IPS-15b (cell line): ENCODE measurements around the gene ZBTB7C.

Experiments
- H3K27me3 ChIP-seq: one replicate; pipeline ENCODE4 v1.6.1; 2013; ENCODE audit warnings: low read length; ENCODE audit not compliant: control insufficient read depth, insufficient read depth
- H3K36me3 ChIP-seq: one replicate; pipeline ENCODE4 v1.6.1; 2013; ENCODE audit warnings: low read length; ENCODE audit not compliant: control insufficient read depth, insufficient read depth
- H3K4me1 ChIP-seq: one replicate; pipeline ENCODE4 v1.6.1; 2013; ENCODE audit warnings: mild to moderate bottlenecking, low read length; ENCODE audit not compliant: control insufficient read depth, insufficient read depth
- H3K4me3 ChIP-seq: one replicate; pipeline ENCODE4 v1.5.1; 2013; ENCODE audit warnings: low read depth, low read length
- H3K9ac ChIP-seq: one replicate; pipeline ENCODE4 v1.6.1; 2013; ENCODE audit warnings: low read depth, mild to moderate bottlenecking, low read length
- H3K9me3 ChIP-seq: one replicate; pipeline ENCODE4 v1.6.1; 2013; ENCODE audit warnings: mild to moderate bottlenecking, low read length; ENCODE audit not compliant: control insufficient read depth, insufficient read depth

ZBTB7C gene

DNA sequence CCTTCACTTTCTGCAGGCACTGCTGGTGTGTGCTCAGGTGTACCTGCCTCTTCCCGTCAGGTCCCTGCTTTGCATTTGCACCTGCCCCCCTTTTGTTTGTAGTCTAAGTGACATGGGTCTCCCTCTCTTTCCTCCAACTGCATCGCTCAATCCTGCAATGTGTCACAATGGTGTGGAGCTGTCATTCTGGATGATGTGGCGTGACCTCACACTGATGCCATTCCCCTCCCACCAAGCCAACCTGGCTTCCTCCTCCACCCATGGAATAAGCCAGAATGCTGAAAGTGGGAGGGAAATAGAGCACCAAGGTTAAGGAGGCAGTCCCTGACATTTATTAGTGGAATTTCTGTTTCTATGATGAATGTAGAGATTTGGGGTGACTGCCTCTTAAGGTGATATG lies 156.7 kb downstream of the ZBTB7C start:
- Histone ChIP-seq H3K9me3 (no peaks in the 10 kb centered on the region), H3K4me3 (no peak overlapping the region), H3K4me1 (no peaks in the 10 kb centered on the region), H3K27me3 (no peaks in the 10 kb centered on the region), H3K9ac (no peak overlapping the region), H3K36me3 (no peaks in the 10 kb centered on the region)

- Histone ChIP-seq H3K4me1 (no peaks in the 10 kb centered on the region), H3K36me3 (no peaks in the 10 kb centered on the region)
These were observed 158.3 kb downstream of the ZBTB7C start for GRCh38 chr18:48250918-48251317.

DNA sequence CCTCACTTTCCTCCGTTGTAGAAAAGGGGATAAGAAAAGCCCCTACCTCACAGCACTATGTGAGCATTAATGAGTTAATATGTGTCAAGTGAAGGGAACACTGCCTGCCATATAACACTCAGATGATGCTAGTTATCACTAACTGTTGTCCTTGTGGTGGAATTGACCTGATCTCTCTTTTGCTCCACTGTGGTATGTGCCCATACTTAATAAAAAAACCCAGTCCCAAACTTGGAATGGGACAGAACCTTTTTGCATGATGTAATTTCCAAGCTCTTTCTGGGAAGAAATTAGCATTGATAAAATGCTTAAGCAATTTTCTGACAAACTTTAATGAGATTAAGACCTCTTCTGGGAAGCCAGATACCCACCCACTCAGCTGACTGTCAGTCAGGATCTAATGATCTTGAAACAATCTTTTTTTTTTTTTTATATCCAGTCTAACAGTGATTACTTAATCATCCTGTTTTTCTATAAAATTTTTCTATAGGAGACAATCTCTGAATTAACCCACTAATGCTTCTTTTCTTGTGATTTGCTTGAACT lies 158.7 kb downstream of the ZBTB7C start:
- Histone ChIP-seq H3K27me3 (no peaks in the 10 kb centered on the region), H3K9ac (no peak overlapping the region), H3K9me3 (no peaks in the 10 kb centered on the region), H3K36me3 (no peaks in the 10 kb centered on the region), H3K4me1 (no peaks in the 10 kb centered on the region), H3K4me3 (no peak overlapping the region)

More at GRCh38 chr18:48250918-48251317, 158.3 kb downstream of the ZBTB7C start:
- Histone ChIP-seq H3K9me3 (no peaks in the 10 kb centered on the region), H3K9ac (no peak overlapping the region), H3K4me3 (no peak overlapping the region), H3K27me3 (no peaks in the 10 kb centered on the region)

DNA sequence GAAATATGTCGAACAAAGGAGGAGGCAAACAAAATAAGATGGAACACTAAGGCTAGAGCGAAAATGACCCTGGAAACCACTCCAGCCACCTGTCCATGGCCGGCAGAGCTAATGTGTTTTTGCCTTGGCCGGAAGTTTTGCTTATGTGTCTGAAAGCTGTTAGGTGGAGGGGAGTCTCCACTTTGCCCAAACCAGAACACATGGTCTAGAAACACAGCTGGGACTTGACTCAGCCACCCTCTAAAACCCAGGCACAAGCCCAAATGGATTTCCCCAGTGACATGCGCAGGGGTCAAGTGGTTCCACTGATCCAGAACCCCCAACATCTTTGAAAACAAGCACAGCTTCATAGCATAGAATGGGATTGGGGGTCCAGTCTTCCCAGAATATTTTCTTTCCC lies 159.3 kb downstream of the ZBTB7C start:
- no peaks in the 10 kb centered on the region for H3K36me3 ChIP-seq
- no peaks in the 10 kb centered on the region for H3K9me3 ChIP-seq
- no peaks in the 10 kb centered on the region for H3K27me3 ChIP-seq
- H3K4me1 ChIP-seq: no peaks in the 10 kb centered on the region
- H3K4me3 ChIP-seq: no peak overlapping the region
- no peak overlapping the region for H3K9ac ChIP-seq

DNA sequence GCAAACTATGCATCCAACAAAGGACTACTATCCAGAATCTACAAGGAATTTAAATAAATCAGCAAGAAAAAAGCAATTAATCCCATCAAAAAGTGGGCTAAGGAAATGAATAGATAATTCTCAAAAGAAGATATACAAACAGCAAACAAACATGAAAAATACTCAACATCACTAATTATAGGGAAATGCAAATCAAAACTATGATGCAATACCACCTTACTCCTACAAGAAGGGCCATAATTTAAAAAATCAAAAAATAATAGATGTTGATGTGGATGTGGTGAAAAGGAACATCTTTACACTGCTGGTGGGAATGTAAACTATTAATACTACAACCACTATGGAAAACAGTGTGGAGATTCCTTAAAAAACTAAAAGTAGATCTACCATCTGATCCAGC lies 164.7 kb downstream of the ZBTB7C start:
- no peak overlapping the region for H3K9ac ChIP-seq
- no peaks in the 10 kb centered on the region for H3K36me3 ChIP-seq
- no peaks in the 10 kb centered on the region for H3K4me1 ChIP-seq
- no peaks in the 10 kb centered on the region for H3K9me3 ChIP-seq
- no peaks in the 10 kb centered on the region for H3K27me3 ChIP-seq
- no peak overlapping the region for H3K4me3 ChIP-seq

DNA sequence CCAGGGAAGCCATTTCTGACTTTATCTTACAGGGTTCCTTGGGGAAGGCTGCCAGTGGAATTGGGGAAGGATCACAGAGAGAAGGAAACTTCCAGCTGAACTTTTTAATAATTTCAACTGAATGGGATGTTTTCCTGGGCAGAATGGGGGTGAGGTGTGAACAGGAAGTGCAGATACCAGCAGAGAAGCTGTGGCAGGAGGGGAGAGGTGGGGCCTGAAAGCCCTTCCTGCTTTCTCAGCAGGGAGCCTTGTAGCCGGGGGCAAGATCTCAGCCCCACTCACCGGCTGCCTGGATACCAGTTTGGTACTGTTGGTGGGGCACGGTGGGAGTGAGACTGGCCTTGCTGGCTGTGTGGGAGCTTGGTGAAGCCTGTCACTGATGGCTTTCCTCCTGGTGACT lies 170.5 kb downstream of the ZBTB7C start:
- no peaks in the 10 kb centered on the region for H3K36me3 ChIP-seq
- H3K4me3 ChIP-seq: no peak overlapping the region
- no peak overlapping the region for H3K9ac ChIP-seq
- no peaks in the 10 kb centered on the region for H3K27me3 ChIP-seq
- no peaks in the 10 kb centered on the region for H3K9me3 ChIP-seq
- no peaks in the 10 kb centered on the region for H3K4me1 ChIP-seq

DNA sequence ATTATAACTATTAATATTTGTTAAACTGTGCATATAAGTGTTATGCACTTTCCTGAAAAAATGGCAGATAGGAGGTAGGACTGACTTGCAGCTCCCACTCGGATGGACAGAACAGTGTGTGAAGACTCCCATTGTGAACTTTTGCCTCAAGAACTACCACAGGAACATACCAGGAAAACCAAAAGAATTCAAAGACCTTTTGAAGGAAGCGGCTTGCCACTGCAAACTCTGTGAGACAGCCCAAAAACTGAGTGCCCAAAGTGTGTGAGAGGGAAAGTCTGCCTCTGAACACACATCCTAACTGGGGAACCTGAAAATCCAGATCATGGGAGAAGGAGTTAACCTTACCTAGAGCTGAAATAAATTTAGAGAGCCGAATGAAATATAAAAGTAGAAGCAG lies 171.0 kb downstream of the ZBTB7C start:
- Histone ChIP-seq H3K9me3 (no peaks in the 10 kb centered on the region), H3K27me3 (no peaks in the 10 kb centered on the region), H3K4me1 (no peaks in the 10 kb centered on the region), H3K9ac (no peak overlapping the region), H3K36me3 (no peaks in the 10 kb centered on the region), H3K4me3 (no peak overlapping the region)

- Histone ChIP-seq H3K4me1 (no peaks in the 10 kb centered on the region), H3K36me3 (no peaks in the 10 kb centered on the region), H3K27me3 (no peaks in the 10 kb centered on the region), H3K4me3 (no peak overlapping the region), H3K9ac (no peak overlapping the region), H3K9me3 (no peaks in the 10 kb centered on the region)
These were observed 172.4 kb downstream of the ZBTB7C start for GRCh38 chr18:48236822-48237221.

- no peak overlapping the region for H3K4me3 ChIP-seq
These were observed 178.6 kb downstream of the ZBTB7C start for GRCh38 chr18:48230467-48231113.

DNA sequence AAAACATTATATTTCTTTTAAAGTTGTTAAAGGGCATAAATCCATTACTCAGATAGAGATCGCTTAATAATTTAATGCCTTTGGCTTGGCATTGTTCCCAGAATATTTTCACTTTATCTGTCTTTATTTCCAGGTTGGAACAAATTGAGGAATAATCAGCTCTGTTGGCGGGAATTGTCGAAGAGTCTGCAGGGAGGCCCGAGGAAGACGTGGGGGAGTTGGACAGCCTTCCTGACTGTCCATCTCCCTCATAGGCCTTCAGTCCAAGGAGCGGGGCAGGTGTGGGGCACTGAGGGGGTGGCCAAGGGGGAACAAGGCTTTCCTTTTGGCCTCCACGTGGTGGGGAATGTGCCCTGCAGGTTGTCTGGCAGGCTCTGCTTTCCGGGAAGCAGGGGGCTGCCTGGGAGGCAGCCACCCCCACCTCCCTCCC lies 179.6 kb downstream of the ZBTB7C start:
- Histone ChIP-seq H3K9ac (no peak overlapping the region), H3K4me1 (peaks cover 2% of the 10 kb centered on the region), H3K4me3 (no peak overlapping the region), H3K9me3 (no peaks in the 10 kb centered on the region), H3K36me3 (no peaks in the 10 kb centered on the region), H3K27me3 (no peaks in the 10 kb centered on the region)

More at GRCh38 chr18:48230467-48231113, 178.6 kb downstream of the ZBTB7C start:
- Histone ChIP-seq H3K27me3 (no peaks in the 10 kb centered on the region), H3K9ac (no peak overlapping the region), H3K36me3 (no peaks in the 10 kb centered on the region), H3K9me3 (no peaks in the 10 kb centered on the region), H3K4me1 (peaks cover 2% of the 10 kb centered on the region)

DNA sequence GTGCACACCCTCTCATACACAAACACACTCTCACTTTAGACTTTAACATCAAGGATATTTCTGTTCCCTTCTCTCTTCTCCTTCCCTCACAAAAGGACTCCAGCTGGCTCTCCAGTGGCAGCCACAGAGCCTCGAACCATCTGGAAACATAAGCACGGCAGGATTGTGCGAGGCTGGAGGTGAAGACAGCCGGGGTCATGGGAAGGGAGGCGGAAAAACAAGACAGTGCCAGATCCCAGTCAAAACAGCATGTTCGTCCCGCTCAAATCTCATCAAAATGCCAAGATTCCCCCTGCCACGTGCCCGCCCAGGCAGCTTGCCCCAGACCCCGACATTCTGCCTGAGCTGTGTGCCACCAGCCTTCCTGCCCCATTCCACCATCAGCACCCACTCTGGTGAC lies 180.3 kb downstream of the ZBTB7C start:
- H3K36me3 ChIP-seq: no peaks in the 10 kb centered on the region
- H3K9me3 ChIP-seq: no peaks in the 10 kb centered on the region
- H3K27me3 ChIP-seq: no peaks in the 10 kb centered on the region
- peaks cover 2% of the 10 kb centered on the region for H3K4me1 ChIP-seq
- no peak overlapping the region for H3K4me3 ChIP-seq
- H3K9ac ChIP-seq: no peak overlapping the region

DNA sequence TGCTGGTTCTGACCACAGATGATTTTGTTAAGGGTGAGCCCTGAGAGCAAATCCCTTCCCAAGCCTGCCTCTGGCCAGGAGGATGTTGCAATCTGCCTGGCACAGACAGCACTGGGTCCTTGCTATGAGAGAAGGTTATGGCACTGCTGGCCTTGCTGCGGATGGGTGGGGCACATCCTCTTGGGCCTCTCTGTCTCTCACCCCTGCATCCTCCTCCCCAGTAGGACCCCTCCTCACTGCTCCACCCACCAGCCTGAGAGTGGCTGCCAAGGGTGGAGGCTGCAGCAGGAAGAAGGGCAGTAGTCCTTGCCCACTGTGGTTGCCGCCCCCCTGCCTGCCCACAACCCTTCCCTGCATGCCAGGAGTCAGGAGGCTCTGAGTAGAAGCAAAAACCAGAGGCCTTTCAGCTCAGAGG lies 180.9 kb downstream of the ZBTB7C start:
- H3K9me3 ChIP-seq: no peaks in the 10 kb centered on the region
- H3K36me3 ChIP-seq: no peaks in the 10 kb centered on the region
- H3K9ac ChIP-seq: no peak overlapping the region
- no peak overlapping the region for H3K4me3 ChIP-seq
- H3K27me3 ChIP-seq: no peaks in the 10 kb centered on the region
- H3K4me1 ChIP-seq: peaks cover 2% of the 10 kb centered on the region
